Hepatocyte (in vitro differentiated cells): Measurements from ENCODE around the gene ARHGAP15. TPM values are rescaled to one million over a fixed set of nuclear protein-coding genes. Genes with fewer than 3 reads are reported as not detected.

Experiments used
- DNase-seq: peaks from one replicate; pipeline ENCODE4 v3.0.0-alpha.2; 2016; ENCODE audit warnings: low spot score
- H2AFZ ChIP-seq: fragments of 200-600 bp; sonication (generic); 2 replicates; pipeline ENCODE4 v1.6.0; 2016; ENCODE audit warnings: antibody characterized with exemption, mild to moderate bottlenecking
- H3K27ac ChIP-seq: fragments of 200-600 bp; sonication (generic); 2 replicates; pipeline ENCODE4 v1.5.1; 2016; ENCODE audit warnings: mild to moderate bottlenecking
- H3K27me3 ChIP-seq: fragments of 200-600 bp; sonication (generic); 2 replicates; pipeline ENCODE4 v1.6.1; 2016
- H3K36me3 ChIP-seq: fragments of 200-600 bp; sonication (generic); replicated peaks from 2 replicates; pipeline ENCODE4 v1.5.1; 2016; ENCODE audit warnings: low read depth; ENCODE audit not compliant: insufficient read depth
- H3K4me1 ChIP-seq: fragments of 200-600 bp; sonication (generic); 2 replicates; pipeline ENCODE4 v1.5.1; 2016; ENCODE audit warnings: mild to moderate bottlenecking, moderate library complexity; ENCODE audit not compliant: insufficient read depth
- H3K4me2 ChIP-seq: fragments of 200-600 bp; sonication (generic); 2 replicates; pipeline ENCODE4 v1.6.0; 2016
- H3K4me3 ChIP-seq: fragments of 200-600 bp; sonication (generic); 2 replicates; pipeline ENCODE4 v1.5.1; 2016; ENCODE audit warnings: mild to moderate bottlenecking
- H3K79me2 ChIP-seq: fragments of 200-600 bp; sonication (generic); 2 replicates; pipeline ENCODE4 v1.6.0; 2017; ENCODE audit warnings: mild to moderate bottlenecking
- H3K9me2 ChIP-seq: fragments of 200-600 bp; sonication (generic); replicated peaks from 2 replicates; pipeline ENCODE4 v1.6.0; 2017; ENCODE audit warnings: mild to moderate bottlenecking; ENCODE audit not compliant: insufficient read depth
- H3K9me3 ChIP-seq: fragments of 200-600 bp; sonication (generic); 2 replicates; pipeline ENCODE4 v1.5.1; 2016; ENCODE audit warnings: low read depth, mild to moderate bottlenecking
- H4K20me1 ChIP-seq: fragments of 200-600 bp; sonication (generic); 2 replicates; pipeline ENCODE4 v1.6.0; 2016; ENCODE audit warnings: mild to moderate bottlenecking; ENCODE audit not compliant: insufficient read depth, poor library complexity, severe bottlenecking
- CTCF ChIP-seq: fragments of 200-600 bp; sonication (generic); IDR thresholded peaks from 2 replicates; pipeline ENCODE4 v1.5.1; 2016; ENCODE audit warnings: antibody characterized with exemption, mild to moderate bottlenecking; ENCODE audit not compliant: poor library complexity
- EZH2 ChIP-seq: fragments of 200-600 bp; sonication (generic); IDR thresholded peaks from 2 replicates; pipeline ENCODE4 v1.6.1; 2016; ENCODE audit warnings: antibody characterized with exemption, mild to moderate bottlenecking, borderline replicate concordance
- EZH2phosphoT487 ChIP-seq: fragments of 200-600 bp; sonication (generic); IDR thresholded peaks from one replicate; pipeline ENCODE4 v1.6.1; 2018; ENCODE audit warnings: antibody characterized with exemption, mild to moderate bottlenecking, low read depth, moderate library complexity; ENCODE audit not compliant: unreplicated experiment, severe bottlenecking
- WGBS: methylation state at CpG from one replicate; pipeline ENCODE4 v1.1.6; 2016; ENCODE audit warnings: low lambda C conversion rate; ENCODE audit errors: missing lambda C conversion rate; 5-methylcytosine and 5-hydroxymethylcytosine counted together
- polyA plus RNA-seq: library from polyadenylated mRNA; unstranded; fragments of >200 nt; fragmentation: Nextera tagmentation; extraction: Ambion mirVana; gene quantifications from 2 replicates; pipeline ENCODE4 v1.2.1, GENCODE V29; 2016
- total RNA-seq: library from RNA; depleted of rRNA; stranded (reverse); fragments of >200 nt; gene quantifications from 2 replicates; pipeline ENCODE4 v1.2.3, GENCODE V29; 2014

ARHGAP15 gene
- total and polyA plus RNA-seq, 2 experiments from 2014 or later: 0.17 TPM; not detected in 1

DNA sequence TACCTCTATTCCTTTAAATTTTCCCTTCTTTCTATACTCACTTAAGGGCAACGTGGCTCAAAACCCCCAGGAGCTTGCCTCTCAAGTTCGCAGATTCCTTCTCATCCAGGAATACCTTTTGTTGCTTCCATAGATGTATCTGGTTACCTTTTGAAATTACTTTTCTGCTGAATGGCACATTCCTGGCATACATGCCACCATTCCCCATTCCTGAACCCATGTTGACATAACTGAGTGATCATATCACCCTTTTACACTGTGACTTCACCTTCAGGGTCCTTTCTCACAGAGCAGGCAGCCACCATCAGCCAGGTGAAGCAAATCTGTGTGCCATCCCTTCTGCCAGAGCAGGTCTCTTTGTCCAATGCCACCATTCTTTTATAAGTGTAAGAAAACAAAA is 615.8 kb downstream of the ARHGAP15 start:
- TF ChIP-seq EZH2phosphoT487: no peak
- TF ChIP-seq EZH2: no peak
- TF ChIP-seq CTCF: no peak
- no peak overlapping the region for H3K27ac ChIP-seq
- no peak for DNase-seq
- no peaks in the 10 kb centered on the region for H3K79me2 ChIP-seq
- H2AFZ ChIP-seq: no peak overlapping the region
- no peaks in the 10 kb centered on the region for H3K9me2 ChIP-seq
- H3K4me1 ChIP-seq: peaks cover 7% of the 10 kb centered on the region
- H3K4me2 ChIP-seq: no peak overlapping the region
- no peak overlapping the region for H3K4me3 ChIP-seq
- H4K20me1 ChIP-seq: no peaks in the 10 kb centered on the region
- H3K9me3 ChIP-seq: no peaks in the 10 kb centered on the region
- H3K27me3 ChIP-seq: no peaks in the 10 kb centered on the region
- WGBS: 82% methylated on average over 2 of the region's 2 CpGs
- no peaks in the 10 kb centered on the region for H3K36me3 ChIP-seq

GRCh38 chr2:143754742-143755141 is 625.5 kb downstream of the ARHGAP15 start:
- Histone ChIP-seq H3K27ac (no peak overlapping the region), H4K20me1 (no peaks in the 10 kb centered on the region), H3K4me3 (no peak overlapping the region), H3K27me3 (no peaks in the 10 kb centered on the region), H3K4me1 (no peaks in the 10 kb centered on the region), H3K9me2 (no peaks in the 10 kb centered on the region), H2AFZ (no peak overlapping the region), H3K9me3 (no peaks in the 10 kb centered on the region), H3K36me3 (no peaks in the 10 kb centered on the region), H3K4me2 (no peak overlapping the region), H3K79me2 (no peaks in the 10 kb centered on the region)
- no peak for TF ChIP-seq EZH2
- 90% methylated on average over 1 of the region's 1 CpG for WGBS
- DNase-seq: no peak

DNA sequence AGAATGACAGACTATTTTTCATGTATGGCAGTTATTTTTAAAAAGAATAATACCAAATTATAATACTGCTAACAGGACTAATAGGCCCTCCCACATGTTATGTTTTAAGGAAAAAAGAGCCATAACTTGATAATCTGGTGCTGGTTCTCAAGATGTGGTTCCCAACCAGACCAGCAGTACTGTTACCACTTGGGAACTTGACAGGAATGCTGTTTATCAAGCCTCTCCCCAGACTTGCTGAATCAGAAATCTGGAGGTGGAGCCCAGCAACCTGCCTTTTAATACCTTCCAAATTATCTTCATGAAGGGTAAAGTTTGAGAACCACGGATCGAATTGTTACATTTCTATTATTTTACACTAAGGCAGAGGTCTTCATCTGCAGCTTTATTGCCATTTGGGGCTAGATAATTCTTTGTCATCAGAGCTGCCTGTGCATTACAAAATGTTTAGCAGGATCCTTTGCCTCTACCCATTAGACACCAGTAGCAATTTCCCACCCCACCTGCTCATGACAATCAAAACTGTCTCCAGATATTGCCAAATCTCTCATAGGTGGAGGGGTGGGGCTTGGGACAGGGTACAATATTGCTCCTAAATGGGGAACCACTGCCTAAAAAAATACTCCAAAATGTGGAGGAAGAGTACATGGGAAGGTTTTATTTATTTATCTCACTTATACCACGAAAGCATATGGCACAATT is 629.6 kb downstream of the ARHGAP15 start:
- Histone ChIP-seq H2AFZ (no peak overlapping the region), H3K36me3 (no peaks in the 10 kb centered on the region), H3K79me2 (no peaks in the 10 kb centered on the region), H3K9me3 (no peaks in the 10 kb centered on the region), H3K4me3 (no peak overlapping the region), H3K4me1 (peaks cover 10% of the 10 kb centered on the region), H3K9me2 (no peaks in the 10 kb centered on the region), H3K27ac (no peak overlapping the region), H4K20me1 (no peaks in the 10 kb centered on the region), H3K27me3 (no peaks in the 10 kb centered on the region), H3K4me2 (no peak overlapping the region)
- TF ChIP-seq EZH2phosphoT487 (no peak), EZH2 (no peak), CTCF (no peak)
- DNase-seq: no peak
- 87% methylated on average over 3 of the region's 3 CpGs for WGBS

- no peaks in the 10 kb centered on the region for H3K36me3 ChIP-seq
- no peaks in the 10 kb centered on the region for H3K9me3 ChIP-seq
- no peaks in the 10 kb centered on the region for H3K27me3 ChIP-seq
- H4K20me1 ChIP-seq: no peaks in the 10 kb centered on the region
- no peak overlapping the region for H3K4me2 ChIP-seq
- WGBS: 65% methylated on average over 6 of the region's 6 CpGs
- no peak overlapping the region for H3K4me3 ChIP-seq
- no peak overlapping the region for H3K27ac ChIP-seq
- no peaks in the 10 kb centered on the region for H3K79me2 ChIP-seq
- TF ChIP-seq CTCF (no peak), EZH2 (no peak), EZH2phosphoT487 (no peak)
- H3K9me2 ChIP-seq: no peaks in the 10 kb centered on the region
- no peak overlapping the region for H2AFZ ChIP-seq
- peaks cover 10% of the 10 kb centered on the region for H3K4me1 ChIP-seq
- DNase-seq: no peak
These were observed 630.2 kb downstream of the ARHGAP15 start for GRCh38 chr2:143759455-143759854.
